HG02798 (cell line): ENCODE data around the gene ABCC1.
"Not testable (repeated sequence)": the region's sequence is repeated elsewhere in the genome, so short reads cannot be mapped to it uniquely, and the experiment has no call there.

ENCODE experiments used
- ATAC-seq: cut with Tn5 transposase; IDR thresholded peaks from one replicate; pipeline ENCODE4 v1.9.1; 2021; ENCODE audit warnings: mild to moderate bottlenecking; ENCODE audit not compliant: unreplicated experiment, poor library complexity

The ABCC1 gene

DNA sequence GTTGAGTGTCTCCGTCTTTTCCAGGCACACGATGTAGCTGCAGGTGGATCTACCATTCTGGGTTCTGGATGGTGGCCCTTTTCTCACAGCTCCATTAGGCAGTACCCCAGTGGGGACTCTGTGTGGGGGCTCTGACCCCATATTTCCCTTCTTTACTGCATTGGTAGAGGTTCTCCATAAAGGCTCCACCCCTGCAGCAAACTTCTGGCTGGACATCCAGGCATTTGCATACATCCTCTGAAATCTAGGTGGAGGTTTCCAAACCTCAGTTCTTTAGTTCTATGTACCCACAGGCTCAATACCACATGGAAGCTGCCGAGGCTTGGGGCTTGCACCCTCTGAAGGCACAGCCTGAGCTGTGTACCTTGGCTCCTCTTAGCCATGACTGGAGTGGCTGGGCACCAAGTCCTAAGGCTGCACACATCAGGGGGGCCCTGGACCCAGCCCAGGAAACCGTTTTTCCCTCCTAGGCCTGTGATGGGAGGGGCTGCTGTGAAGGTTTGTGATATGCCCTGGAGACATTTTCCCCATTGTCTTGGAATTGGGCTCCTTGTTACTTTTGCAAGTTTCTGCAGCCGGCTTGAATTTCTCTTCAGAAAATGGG is 14.0 kb downstream of the ABCC1 start:
- ATAC-seq = no peak

DNA sequence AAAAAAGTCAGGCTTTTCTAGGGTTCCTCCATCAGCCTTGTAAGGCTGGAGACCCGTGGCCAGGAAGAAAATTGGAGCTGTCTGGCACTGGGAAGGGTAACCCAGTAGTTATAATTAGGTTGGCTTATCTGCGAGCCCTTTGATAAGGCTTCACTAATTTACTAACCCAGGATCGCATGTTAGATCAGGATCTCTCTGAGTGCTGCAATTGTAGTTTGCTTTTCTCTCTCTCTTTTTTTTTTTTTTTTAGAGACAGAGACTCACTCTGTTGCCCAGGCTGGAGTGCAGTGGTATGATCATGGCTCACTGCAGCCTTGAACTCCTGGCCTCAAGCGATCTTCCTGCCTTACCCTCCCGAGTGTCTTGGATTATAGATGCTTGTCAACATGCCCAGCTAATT is 17.0 kb downstream of the ABCC1 start:
- no peak for ATAC-seq

DNA sequence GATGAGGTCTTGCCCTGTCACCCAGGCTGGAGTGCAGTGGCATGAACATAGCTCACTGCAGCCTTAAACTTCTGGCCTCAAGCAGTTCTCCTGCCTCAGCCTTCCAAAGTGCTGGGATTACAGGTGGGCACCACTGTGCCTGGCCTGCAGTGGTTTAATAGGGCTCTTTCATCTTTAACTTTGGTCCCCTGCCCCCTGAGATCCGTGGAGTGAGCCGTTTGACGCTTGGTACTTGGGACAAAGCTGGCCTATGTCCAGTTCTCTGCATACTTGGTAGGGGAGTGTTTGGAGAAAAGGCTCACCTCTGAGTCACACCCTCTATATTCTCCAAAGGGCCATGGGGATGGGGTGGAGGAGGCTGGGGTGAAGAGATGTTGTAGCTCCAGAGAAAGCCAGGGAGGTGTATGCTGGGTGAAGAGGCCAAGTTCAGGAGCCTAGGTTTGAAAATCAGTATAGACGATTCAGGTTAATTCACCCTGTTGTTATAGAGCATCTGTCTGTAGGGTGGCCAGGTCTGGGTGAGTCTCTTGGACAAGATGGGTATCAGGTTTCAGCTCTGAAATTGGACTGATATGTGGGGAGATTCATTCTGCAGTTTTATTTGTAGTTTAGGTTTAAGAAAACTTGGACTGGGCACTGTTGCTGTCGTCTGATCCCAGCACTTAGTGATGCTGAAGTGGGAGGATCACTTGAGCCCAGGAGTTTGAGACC is 17.6 kb downstream of the ABCC1 start:
- no peak for ATAC-seq

DNA sequence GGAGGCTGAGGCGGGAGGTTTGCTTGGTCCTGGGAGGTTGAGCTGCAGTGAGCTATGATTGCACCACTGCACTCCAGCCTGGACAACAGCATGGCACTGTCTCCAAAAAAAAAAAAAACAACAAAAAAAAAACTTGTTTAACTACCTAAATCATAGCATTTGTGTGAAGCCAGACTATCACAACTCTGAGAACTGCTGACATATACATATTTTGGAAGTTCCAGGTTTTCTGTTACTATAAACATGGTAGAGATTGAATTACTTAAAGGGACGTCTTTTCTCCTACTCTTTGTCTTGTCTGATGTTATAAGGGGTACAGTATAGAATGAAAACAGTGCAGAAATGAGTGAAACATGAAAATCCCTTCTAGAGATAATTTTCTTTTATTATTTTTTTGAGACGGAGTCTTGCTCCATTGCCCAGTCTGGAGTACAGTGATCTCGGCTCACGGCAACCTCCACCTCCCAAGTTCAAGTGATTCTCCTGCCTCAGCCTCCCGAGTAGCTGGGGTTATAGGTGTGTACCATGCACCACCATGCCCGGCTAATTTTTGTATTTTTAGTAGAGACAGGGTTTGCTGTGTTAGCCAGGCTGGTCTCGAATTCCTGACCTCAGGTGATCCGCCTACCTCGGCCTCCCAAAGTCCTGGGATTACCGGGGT is 18.4 kb downstream of the ABCC1 start:
- no peak for ATAC-seq

DNA sequence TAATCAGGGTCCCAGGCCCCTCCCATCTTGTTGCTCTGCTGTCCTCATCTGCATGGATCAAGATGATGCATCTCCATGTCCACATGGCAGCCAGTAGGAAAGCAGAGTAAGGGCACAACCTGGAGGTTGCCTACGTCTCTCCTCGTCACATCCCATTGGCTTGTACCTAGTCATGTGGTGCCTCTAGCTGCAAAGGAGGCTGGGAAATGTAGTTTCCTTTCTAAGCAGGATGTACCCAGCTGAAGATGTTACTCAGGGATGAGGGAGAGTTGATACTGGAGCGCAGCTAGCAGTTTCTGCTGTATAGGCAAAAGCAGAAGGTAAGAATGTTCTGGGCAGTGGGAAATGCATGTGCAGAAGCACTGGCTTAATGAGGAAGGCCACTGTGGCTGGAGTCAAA is 20.8 kb downstream of the ABCC1 start:
- ATAC-seq = no peak

DNA sequence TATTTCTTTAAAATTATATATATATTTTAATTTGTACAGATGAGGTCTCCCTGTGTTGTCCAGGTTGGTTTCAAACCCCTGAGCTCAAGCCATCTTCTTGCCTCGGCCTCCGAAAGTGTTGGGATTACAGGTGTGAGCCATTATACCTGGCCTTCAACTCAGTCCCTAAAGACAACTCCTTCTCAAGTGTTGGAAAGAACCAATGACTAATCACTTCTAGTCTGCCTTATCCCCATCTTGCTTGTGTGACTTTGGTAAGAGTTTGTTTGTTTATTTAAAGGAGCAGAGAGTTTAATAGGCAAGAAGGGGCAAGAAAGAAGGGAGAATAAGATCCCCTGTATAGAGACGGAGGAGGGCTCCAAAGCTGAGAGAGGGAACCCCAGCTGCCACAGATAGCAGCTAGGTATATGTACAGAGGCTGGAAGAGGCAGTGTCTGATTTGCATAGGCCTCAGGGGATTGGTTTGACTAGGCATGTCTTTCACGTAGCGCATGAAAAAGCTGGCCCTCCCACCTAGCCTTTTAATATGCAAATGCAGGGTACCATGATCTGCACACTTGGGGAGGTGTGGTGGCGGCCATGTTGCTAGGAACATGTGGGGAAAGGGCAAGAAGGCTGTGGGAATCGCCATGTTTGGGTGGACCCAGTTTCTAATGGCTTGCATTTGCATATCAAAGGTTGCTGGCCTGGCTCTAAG is 21.5 kb downstream of the ABCC1 start:
- no peak for ATAC-seq

DNA sequence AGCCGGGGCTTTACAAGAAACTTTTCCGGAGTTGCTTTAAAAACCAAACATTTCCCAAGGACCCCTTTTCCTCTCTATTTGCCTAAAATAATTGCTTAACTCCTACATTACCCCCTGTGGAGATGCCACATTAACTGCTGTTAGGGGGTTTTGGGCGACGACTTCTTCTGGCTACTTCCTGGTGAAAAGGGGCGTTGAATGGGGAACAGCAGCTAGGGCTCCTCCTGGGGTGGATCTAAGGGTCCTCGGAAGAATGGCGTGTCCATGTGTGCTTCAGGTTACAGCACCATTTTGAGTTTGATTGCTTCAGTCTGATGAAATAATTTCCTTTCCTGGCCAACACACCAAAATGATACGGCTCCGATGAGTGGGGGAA is 22.0 kb downstream of the ABCC1 start:
- ATAC-seq = no peak

DNA sequence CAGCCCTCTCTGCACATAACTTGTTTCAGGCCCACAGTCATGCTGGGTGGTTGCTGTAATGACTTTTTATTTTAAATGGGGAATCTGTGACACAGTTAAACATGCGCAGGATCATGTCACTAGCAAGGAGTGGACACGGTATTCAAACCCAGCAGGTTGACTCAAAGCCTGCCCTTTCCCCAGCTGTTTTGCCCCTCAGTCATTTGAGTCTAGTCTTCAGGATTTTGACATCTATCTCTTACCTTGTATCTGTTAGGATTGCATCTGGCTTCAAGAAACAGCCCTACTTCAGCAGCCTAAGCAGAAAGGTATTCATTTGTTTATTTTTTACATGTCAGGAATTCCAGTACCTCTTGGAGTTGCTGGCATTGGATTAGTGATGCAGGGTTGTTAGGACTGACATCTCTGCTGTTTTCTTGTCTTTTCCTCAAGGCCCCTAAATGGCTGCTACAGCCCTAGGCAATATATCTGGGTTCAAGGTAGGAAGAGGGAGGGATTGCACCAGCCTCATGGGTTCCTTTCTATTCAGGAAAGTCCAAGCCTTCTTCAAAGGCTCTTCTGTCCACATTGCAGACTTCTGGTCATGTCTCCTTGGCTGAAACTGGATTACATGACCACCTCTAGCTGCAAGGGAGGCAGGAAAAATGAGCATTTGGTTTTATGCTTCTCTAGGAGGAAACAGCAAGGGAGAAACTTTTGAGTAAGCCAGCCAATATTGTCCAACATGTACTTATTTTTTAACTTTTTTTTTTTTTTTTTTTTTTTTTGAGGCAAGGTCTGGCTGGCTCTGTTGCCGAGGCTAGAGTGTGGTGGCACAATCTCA is 22.8 kb downstream of the ABCC1 start:
- no peak for ATAC-seq

DNA sequence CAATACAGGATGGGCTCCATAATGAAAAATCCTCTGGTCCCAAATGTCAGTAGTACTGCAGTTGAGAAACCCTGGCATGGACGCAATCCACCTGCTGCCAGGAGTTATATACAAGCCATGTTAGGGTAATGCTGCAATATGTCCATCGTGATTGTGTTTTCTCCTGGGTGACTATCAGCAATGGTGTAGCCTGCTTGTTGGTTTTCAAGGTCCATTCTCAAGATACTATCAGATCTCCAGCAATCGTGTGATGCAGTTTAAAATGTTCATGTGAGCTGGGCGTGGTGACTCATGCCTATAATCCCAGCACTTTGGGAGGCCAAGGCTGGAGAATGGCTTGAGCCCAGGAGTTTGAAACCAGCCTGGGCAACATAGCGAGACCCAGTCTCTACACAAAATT is 24.0 kb downstream of the ABCC1 start:
- ATAC-seq = no peak

DNA sequence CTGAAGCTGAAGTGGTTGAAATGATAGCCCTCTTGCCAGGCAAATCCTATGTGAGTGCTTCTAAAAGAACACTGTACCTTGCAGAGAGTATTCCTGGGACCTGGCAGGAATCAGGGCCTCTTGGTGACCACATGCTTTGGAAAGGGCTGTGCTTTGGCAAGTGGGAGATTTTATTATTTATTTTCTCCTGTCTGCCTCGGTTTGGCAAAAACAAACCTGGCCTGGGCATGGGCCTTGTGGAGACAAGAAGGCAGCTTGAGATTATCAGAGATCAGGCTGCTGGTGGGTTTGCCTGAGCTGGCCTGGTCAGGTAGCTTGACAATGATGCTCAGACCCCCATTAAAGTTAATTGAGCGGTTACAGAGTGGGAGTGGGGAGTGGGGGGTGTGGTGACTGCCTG is 24.6 kb downstream of the ABCC1 start:
- ATAC-seq = no peak

DNA sequence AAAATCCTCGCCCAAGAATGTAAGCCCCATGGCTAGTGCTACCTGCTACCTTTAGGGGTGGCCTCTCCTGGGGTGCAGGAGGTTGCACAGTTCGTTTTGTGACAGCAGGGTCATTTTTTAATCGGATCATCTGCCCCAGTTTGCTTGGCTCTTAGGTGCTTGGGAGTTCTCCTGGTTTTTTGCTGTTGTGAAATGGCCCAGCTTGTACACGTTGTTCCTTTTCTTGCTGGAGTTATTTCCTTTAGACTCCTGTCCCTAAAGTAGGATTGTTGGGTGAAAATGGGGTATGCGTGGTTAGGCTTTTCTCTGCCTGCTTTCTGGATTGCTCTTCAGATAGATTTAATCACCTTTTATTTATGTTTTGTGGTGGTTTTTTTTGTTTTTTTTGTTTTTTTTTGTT is 25.8 kb downstream of the ABCC1 start:
- ATAC-seq = no peak

DNA sequence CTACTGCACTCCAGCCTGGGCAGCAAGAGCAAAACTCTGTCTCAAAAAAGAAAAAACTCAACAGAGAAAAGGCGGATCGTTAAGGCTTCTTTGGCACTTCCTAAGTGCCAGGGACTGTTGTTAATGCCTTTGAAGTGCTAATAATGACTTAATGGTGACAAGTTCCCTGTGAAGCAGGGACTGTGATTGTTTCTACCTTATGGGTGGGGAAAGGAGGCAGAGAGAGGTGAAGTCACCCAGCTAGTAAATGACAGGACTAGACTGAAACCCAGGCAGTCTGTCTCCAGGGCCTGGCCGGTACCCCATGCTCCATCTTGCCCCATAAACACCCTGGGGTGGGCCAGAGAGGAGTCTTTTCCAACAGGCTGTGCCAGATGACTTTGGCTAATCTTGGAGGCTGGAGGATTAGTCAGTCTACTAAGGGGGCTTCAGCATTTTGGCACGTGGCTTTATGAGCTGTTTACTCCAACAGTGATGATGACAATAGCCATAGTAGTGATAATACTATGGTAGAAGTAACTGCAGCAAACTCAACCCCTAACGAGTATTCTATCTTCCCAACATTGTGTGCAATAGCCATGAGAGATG is 26.9 kb downstream of the ABCC1 start:
- no peak for ATAC-seq

DNA sequence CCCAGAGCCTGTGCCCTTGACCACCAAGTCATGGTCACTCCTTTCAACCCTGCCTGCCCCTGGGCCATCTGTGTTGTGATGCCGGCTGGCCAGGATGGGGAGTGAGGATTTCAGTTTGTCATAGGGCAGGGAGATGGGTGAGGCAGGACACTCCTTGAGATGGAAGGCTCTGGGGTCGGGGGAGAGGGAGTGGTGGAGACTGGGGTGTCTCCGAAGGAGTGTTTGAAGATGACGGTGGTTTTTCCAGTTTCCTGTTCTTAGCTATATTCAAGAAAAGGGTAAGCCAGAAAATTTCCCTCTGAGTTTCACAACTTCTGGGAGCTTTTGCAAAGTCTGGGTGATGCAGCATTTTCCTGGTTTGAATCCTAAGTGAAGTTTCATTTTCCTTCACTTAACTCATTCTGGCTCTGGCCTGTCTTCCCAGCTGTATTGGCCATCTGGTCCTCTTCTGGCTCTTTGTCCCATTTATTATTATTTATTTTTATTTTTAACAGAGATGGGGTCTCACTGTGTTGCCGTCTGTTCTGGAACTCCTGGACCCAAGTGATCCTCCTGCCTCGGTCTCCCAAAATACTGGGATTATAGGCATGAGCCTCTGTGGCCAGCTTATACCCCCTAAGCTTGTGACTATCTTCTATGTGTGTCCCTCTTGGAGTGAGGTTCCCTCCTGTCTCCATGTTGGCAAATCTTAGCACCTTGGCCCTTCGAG is 27.7 kb downstream of the ABCC1 start:
- no peak for ATAC-seq

DNA sequence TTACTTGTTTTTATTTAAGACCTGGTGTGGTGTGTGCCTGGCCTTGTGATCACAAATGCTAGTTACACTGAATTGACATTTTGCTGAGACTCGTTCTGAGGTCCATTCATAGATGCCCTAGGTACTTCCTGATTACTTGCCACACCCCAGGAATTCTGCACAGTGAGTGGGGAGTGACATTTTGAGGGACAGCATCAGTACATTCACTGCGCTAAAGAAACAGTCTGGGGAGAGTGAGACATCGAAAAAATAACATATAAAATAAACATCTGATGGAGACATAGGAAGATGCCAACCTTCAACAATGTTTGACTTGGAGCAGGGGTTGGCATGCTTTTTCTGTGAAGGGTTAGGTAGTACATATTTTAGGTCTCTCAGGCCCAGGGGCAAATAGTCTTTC is 30.4 kb downstream of the ABCC1 start:
- no peak for ATAC-seq

DNA sequence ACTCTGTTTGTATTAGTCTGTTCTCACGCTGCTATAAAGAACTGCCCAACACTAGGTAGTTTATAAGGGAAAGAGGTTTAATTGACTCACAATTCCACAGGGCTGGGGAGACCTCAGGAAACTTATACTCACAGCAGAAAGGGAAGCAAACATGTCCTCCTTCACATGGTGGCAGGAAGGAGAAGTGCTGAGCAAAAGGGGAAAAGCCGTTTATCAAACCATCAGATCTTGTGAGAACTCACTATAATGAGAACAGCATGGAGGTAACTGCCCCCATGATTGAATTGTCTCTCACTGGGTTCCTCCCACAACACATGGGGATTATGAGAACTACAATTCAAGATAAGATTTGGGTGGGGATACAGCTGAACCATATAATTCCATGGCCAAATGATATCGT is 30.9 kb downstream of the ABCC1 start:
- no peak for ATAC-seq

DNA sequence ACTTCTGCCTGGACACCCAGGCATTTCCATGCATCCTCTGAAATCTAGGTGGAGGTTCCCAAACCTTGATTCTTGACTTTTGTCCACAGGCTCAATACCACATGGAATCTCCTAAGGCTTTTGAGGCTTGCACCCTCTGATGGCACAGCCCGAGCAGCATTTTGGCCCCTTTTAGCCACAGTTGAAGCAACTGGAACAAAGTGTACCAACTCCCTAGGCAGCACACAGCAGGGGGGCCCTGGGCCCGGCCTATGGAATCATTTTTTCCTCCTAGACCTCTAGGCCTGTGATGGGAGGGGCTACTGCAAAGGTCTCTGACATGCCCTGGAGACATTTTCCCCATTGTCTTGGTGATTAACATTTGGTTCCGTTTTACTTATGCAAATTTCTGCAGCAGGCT is 32.0 kb downstream of the ABCC1 start:
- ATAC-seq = no peak

DNA sequence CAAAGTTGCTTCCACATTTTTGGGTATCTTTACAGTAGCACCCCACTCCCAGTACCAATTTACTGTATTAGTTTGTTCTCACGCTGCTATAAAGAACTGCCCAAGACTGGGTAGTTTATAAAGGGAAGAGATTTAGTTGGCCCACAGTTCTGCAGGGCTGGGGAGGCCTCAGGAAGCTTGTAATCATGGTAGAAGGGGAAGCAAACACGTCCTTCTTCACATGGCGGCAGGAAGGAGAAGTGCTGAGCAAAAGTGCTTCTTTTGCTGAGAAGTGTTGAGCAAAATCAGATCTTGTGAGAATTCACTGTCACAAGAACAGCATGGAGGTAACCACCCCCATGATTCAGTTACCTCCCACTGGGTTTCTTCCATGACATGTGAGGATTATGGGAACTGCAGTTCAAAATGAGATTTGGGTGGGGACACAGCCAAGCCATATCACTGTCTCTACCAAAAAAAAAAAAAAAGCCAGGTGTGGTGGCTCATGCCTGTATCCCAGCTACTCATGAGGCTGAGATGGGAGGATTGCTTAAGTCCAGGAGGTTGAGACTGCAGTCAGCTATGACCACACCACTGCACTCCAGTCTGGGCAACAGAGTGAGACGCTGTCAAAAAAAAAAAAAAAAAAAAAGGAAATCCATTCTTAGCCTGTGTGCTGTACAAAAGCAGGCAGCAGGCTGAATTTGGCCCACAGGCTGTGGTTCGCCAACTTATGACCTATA is 32.9 kb downstream of the ABCC1 start:
- not testable (repeated sequence) for ATAC-seq

DNA sequence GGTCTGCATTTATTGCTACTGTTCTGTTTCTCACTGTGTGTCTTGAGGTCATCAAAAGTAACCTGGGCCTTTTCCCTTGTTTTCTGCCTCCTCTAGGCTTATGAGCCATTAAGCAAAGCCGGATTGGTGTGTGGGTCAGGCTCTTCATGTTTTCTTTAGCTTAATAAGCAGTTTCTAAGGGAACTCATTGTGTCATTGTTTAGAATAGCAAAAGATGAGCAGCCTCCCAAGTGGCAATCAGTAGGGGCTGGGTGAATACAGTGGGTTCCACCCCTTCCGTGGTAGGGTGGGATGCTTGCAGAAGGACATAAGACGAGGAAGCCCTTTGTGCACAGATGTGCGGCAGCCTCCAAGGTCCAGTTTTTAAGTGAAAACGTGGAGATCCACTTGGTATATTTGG is 34.5 kb downstream of the ABCC1 start:
- no peak for ATAC-seq

DNA sequence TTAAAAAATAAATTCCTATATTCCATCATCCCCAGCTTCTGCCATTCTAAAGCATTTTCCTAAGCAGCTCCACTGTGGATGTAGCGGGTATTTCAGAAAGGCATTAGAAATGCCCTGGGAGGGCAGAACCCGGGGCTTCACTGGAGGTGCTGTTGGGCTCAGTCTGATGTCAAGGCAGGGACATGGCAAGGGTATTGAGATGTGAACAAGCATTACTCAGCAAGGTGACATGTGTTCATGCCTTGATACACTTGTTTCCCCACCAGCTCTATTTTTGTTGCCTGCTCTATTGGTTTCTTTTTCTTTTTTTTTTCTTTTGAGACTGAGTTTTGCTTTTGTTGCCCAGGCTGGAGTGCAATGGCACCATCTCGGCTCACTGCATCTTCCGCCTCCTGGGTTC is 35.7 kb downstream of the ABCC1 start:
- no peak for ATAC-seq
